Measurements from ENCODE around the gene KLK3.
"Not testable (repeated sequence)": the region's sequence is repeated elsewhere in the genome, so short reads cannot be mapped to it uniquely, and the experiment has no call there.

KLK3 gene

GRCh38 chr19:50891253-50891625, 36.5 kb downstream of the KLK3 start:
- H3K23ac ChIP-seq (ENCODE audit: low read length in 2 of 2) = no peak overlapping the region
- H3K27me3 ChIP-seq (ENCODE audit: control insufficient read depth in 1 of 2, insufficient read depth in 1 of 2, low read length in 2 of 2) = peaks cover 0 to 27% of the 10 kb centered on the region in 2 experiments
- H2BK5ac ChIP-seq (ENCODE audit: low read depth, low read length, poor library complexity, severe bottlenecking) = no peak overlapping the region
- no peak overlapping the region for H2AK5ac ChIP-seq (ENCODE audit: low read length, severe bottlenecking)
- no peaks in the 10 kb centered on the region for H3K79me1 ChIP-seq (replicated peaks; ENCODE audit: low read length, poor library complexity, severe bottlenecking)
- H3K9ac ChIP-seq (ENCODE audit: low read length) = no peak overlapping the region
- H3K27ac ChIP-seq (ENCODE audit: low read length, poor library complexity, severe bottlenecking) = no peak overlapping the region
- no peak overlapping the region for H4K8ac ChIP-seq (ENCODE audit: low read length)
- no peak overlapping the region for H2BK12ac ChIP-seq (ENCODE audit: low read length in 2 of 2)
- no peak overlapping the region for H3K4me3 ChIP-seq (ENCODE audit: insufficient read depth in 1 of 2, low read depth in 1 of 2, low read length in 2 of 2)
- DNase-seq = no peak
- H2AFZ ChIP-seq (ENCODE audit: low read depth, low read length) = no peak overlapping the region
- no peak overlapping the region for H3K4ac ChIP-seq (ENCODE audit: low read depth in 1 of 2, low read length in 2 of 2)
- no peak overlapping the region for H2BK15ac ChIP-seq (ENCODE audit: low read depth, poor library complexity, severe bottlenecking)
- no peak overlapping the region for H2BK120ac ChIP-seq (ENCODE audit: low read depth, low read length)
- H3K18ac ChIP-seq (ENCODE audit: low read depth in 1 of 2, low read length in 2 of 2) = no peak overlapping the region
- H3K14ac ChIP-seq (ENCODE audit: low read length in 2 of 2) = no peak overlapping the region
- no peaks in the 10 kb centered on the region for H3K9me3 ChIP-seq (ENCODE audit: control insufficient read depth, low read length)
- H3K4me1 ChIP-seq (ENCODE audit: control insufficient read depth, insufficient read depth, low read depth, low read length) = peaks cover 1% of the 10 kb centered on the region
- no peaks in the 10 kb centered on the region for H3K36me3 ChIP-seq (ENCODE audit: control insufficient read depth in 1 of 2, insufficient read depth in 2 of 2, low read depth in 1 of 2, low read length in 2 of 2)
- no peak overlapping the region for H4K91ac ChIP-seq (ENCODE audit: low read length)
- 88% methylated on average over 5 of the region's 5 CpGs for WGBS
- no peak overlapping the region for H3K4me2 ChIP-seq (ENCODE audit: low read length, poor library complexity, severe bottlenecking)

GRCh38 chr19:50893047-50893736, 38.5 kb downstream of the KLK3 start:
- H3K9me3 ChIP-seq (ENCODE audit: control insufficient read depth, low read length) = no peaks in the 10 kb centered on the region
- no peak overlapping the region for H2AFZ ChIP-seq (ENCODE audit: low read depth, low read length)
- DNase-seq = no peak
- no peak overlapping the region for H4K91ac ChIP-seq (ENCODE audit: low read length)
- H3K27me3 ChIP-seq (ENCODE audit: control insufficient read depth in 1 of 2, insufficient read depth in 1 of 2, low read length in 2 of 2) = peaks cover 0 to 10% of the 10 kb centered on the region in 2 experiments
- no peak overlapping the region for H3K23ac ChIP-seq (ENCODE audit: low read length in 2 of 2)
- H3K14ac ChIP-seq (ENCODE audit: low read length in 2 of 2) = no peak overlapping the region
- H4K8ac ChIP-seq (ENCODE audit: low read length) = no peak overlapping the region
- H3K9ac ChIP-seq (ENCODE audit: low read length) = no peak overlapping the region
- H2BK5ac ChIP-seq (ENCODE audit: low read depth, low read length, poor library complexity, severe bottlenecking) = no peak overlapping the region
- H2BK12ac ChIP-seq (ENCODE audit: low read length in 2 of 2) = no peak overlapping the region
- H3K36me3 ChIP-seq (ENCODE audit: control insufficient read depth in 1 of 2, insufficient read depth in 2 of 2, low read depth in 1 of 2, low read length in 2 of 2) = no peaks in the 10 kb centered on the region
- no peak overlapping the region for H3K27ac ChIP-seq (ENCODE audit: low read length, poor library complexity, severe bottlenecking)
- H2AK5ac ChIP-seq (ENCODE audit: low read length, severe bottlenecking) = no peak overlapping the region
- H3K18ac ChIP-seq (ENCODE audit: low read depth in 1 of 2, low read length in 2 of 2) = no peak overlapping the region
- peaks cover 1% of the 10 kb centered on the region for H3K4me1 ChIP-seq (ENCODE audit: control insufficient read depth, insufficient read depth, low read depth, low read length)
- no peaks in the 10 kb centered on the region for H3K79me1 ChIP-seq (replicated peaks; ENCODE audit: low read length, poor library complexity, severe bottlenecking)
- H2BK120ac ChIP-seq (ENCODE audit: low read depth, low read length) = no peak overlapping the region
- no peak overlapping the region for H3K4ac ChIP-seq (ENCODE audit: low read depth in 1 of 2, low read length in 2 of 2)
- 89% methylated on average over 17 of the region's 18 CpGs for WGBS
- H2BK15ac ChIP-seq (ENCODE audit: low read depth, poor library complexity, severe bottlenecking) = no peak overlapping the region
- H3K4me2 ChIP-seq (ENCODE audit: low read length, poor library complexity, severe bottlenecking) = no peak overlapping the region
- H3K4me3 ChIP-seq (ENCODE audit: insufficient read depth in 1 of 2, low read depth in 1 of 2, low read length in 2 of 2) = no peak overlapping the region

- Histone ChIP-seq H2AK5ac (ENCODE audit: low read length, severe bottlenecking) (no peak overlapping the region), H3K4me2 (ENCODE audit: low read length, poor library complexity, severe bottlenecking) (no peak overlapping the region), H3K4me1 (ENCODE audit: control insufficient read depth, insufficient read depth, low read depth, low read length) (peaks cover 1% of the 10 kb centered on the region), H2BK120ac (ENCODE audit: low read depth, low read length) (no peak overlapping the region), H4K91ac (ENCODE audit: low read length) (no peak overlapping the region), H2AFZ (ENCODE audit: low read depth, low read length) (no peak overlapping the region), H3K18ac (ENCODE audit: low read depth in 1 of 2, low read length in 2 of 2) (no peak overlapping the region), H3K4ac (ENCODE audit: low read depth in 1 of 2, low read length in 2 of 2) (no peak overlapping the region), H3K4me3 (ENCODE audit: insufficient read depth in 1 of 2, low read depth in 1 of 2, low read length in 2 of 2) (no peak overlapping the region), H4K8ac (ENCODE audit: low read length) (no peak overlapping the region), H3K9ac (ENCODE audit: low read length) (no peak overlapping the region), H3K79me1 (replicated peaks; ENCODE audit: low read length, poor library complexity, severe bottlenecking) (no peaks in the 10 kb centered on the region), H3K27ac (ENCODE audit: low read length, poor library complexity, severe bottlenecking) (no peak overlapping the region), H3K9me3 (ENCODE audit: control insufficient read depth, low read length) (no peaks in the 10 kb centered on the region), H2BK5ac (ENCODE audit: low read depth, low read length, poor library complexity, severe bottlenecking) (no peak overlapping the region), H2BK15ac (ENCODE audit: low read depth, poor library complexity, severe bottlenecking) (no peak overlapping the region), H3K36me3 (ENCODE audit: control insufficient read depth in 1 of 2, insufficient read depth in 2 of 2, low read depth in 1 of 2, low read length in 2 of 2) (no peaks in the 10 kb centered on the region), H3K27me3 (ENCODE audit: control insufficient read depth in 1 of 2, insufficient read depth in 1 of 2, low read length in 2 of 2) (no peaks in the 10 kb centered on the region), H3K14ac (ENCODE audit: low read length in 2 of 2) (no peak overlapping the region), H2BK12ac (ENCODE audit: low read length in 2 of 2) (no peak overlapping the region), H3K23ac (ENCODE audit: low read length in 2 of 2) (no peak overlapping the region)
- no peak for DNase-seq
- 52% methylated on average over 10 of the region's 10 CpGs for WGBS
Observed at GRCh38 chr19:50894478-50895356, 40.0 kb downstream of the KLK3 start.

- H3K9ac ChIP-seq (ENCODE audit: low read length) = peak overlapping the region; percentile 21
- not testable (repeated sequence) for H4K91ac ChIP-seq (ENCODE audit: low read length); H3K79me1 ChIP-seq (replicated peaks; ENCODE audit: low read length, poor library complexity, severe bottlenecking); H4K8ac ChIP-seq (ENCODE audit: low read length); H3K4me2 ChIP-seq (ENCODE audit: low read length, poor library complexity, severe bottlenecking); H2AFZ ChIP-seq (ENCODE audit: low read depth, low read length); H2BK12ac ChIP-seq (ENCODE audit: low read length in 2 of 2); H3K36me3 ChIP-seq (ENCODE audit: control insufficient read depth in 1 of 2, insufficient read depth in 2 of 2, low read depth in 1 of 2, low read length in 2 of 2); H3K18ac ChIP-seq (ENCODE audit: low read depth in 1 of 2, low read length in 2 of 2); DNase-seq; H3K4me3 ChIP-seq (ENCODE audit: insufficient read depth in 1 of 2, low read depth in 1 of 2, low read length in 2 of 2); H3K14ac ChIP-seq (ENCODE audit: low read length in 2 of 2); H3K4ac ChIP-seq (ENCODE audit: low read depth in 1 of 2, low read length in 2 of 2); H3K27me3 ChIP-seq (ENCODE audit: control insufficient read depth in 1 of 2, insufficient read depth in 1 of 2, low read length in 2 of 2); H3K23ac ChIP-seq (ENCODE audit: low read length in 2 of 2); H3K4me1 ChIP-seq (ENCODE audit: control insufficient read depth, insufficient read depth, low read depth, low read length); H3K27ac ChIP-seq (ENCODE audit: low read length, poor library complexity, severe bottlenecking); H2BK5ac ChIP-seq (ENCODE audit: low read depth, low read length, poor library complexity, severe bottlenecking); H2BK15ac ChIP-seq (ENCODE audit: low read depth, poor library complexity, severe bottlenecking); H2BK120ac ChIP-seq (ENCODE audit: low read depth, low read length); H3K9me3 ChIP-seq (ENCODE audit: control insufficient read depth, low read length); H2AK5ac ChIP-seq (ENCODE audit: low read length, severe bottlenecking)
- WGBS = 84% methylated on average over 9 of the region's 9 CpGs
Observed at GRCh38 chr19:50896089-50896590, 41.4 kb downstream of the KLK3 start.
